ENCODE data around the gene GSTM1.

- TF ChIP-seq CTCF (conservative IDR thresholded peaks at IDR 0.05) = peak; percentile 81
- TF ChIP-seq ZFX (IDR thresholded peaks at IDR 0.05) = no peak
These were observed 38.1 kb upstream of the GSTM1 start for GRCh38 chr1:109649491-109649914.
